Measurements from ENCODE around the gene EEF1A2. TPM values are rescaled to one million over a fixed set of nuclear protein-coding genes. Genes with fewer than 3 reads are reported as not detected.
A peak's percentile ranks its signal among the peaks of the same experiment; 100 is the strongest.

The EEF1A2 gene
- total and polyA plus RNA-seq, 4 donors: 79.9 to 690 (median 431) TPM

GRCh38 chr20:63449796-63450730 is 48.8 kb downstream of the EEF1A2 start:
- no peaks in the 10 kb centered on the region for H3K9me3 ChIP-seq (ENCODE audit: control insufficient read depth, insufficient read depth, low read length)
- 82% methylated on average over 24 of the region's 30 CpGs for WGBS (ENCODE audit: insufficient coverage)

GRCh38 chr20:63449025-63449424 is 49.9 kb downstream of the EEF1A2 start:
- Histone ChIP-seq H3K9me3 (ENCODE audit: control insufficient read depth, insufficient read depth, low read length) (no peaks in the 10 kb centered on the region), H3K4me1 (ENCODE audit: control insufficient read depth, insufficient read depth, low read length) (peaks cover 70% of the 10 kb centered on the region), H3K27ac (ENCODE audit: low read depth, low read length) (no peak overlapping the region), H3K36me3 (ENCODE audit: control insufficient read depth, insufficient read depth, low read length) (peaks cover 37% of the 10 kb centered on the region), H3K4me3 (ENCODE audit: low read depth, low read length) (no peak overlapping the region), H3K27me3 (ENCODE audit: control insufficient read depth, insufficient read depth, low read length) (no peaks in the 10 kb centered on the region)
- 88% methylated on average over 5 of the region's 5 CpGs for WGBS (ENCODE audit: insufficient coverage)
- DNase-seq (ENCODE audit: low read depth in 4 of 6, low spot score in 6 of 6): no peak

More at GRCh38 chr20:63449796-63450730, 48.8 kb downstream of the EEF1A2 start:
- H3K4me3 ChIP-seq (ENCODE audit: low read depth, low read length): no peak overlapping the region
- H3K36me3 ChIP-seq (ENCODE audit: control insufficient read depth, insufficient read depth, low read length): peaks cover 27% of the 10 kb centered on the region
- no peak for DNase-seq (ENCODE audit: low read depth in 4 of 6, low spot score in 6 of 6)
- H3K27me3 ChIP-seq (ENCODE audit: control insufficient read depth, insufficient read depth, low read length): no peaks in the 10 kb centered on the region
- H3K4me1 ChIP-seq (ENCODE audit: control insufficient read depth, insufficient read depth, low read length): peaks cover 77% of the 10 kb centered on the region
- no peak overlapping the region for H3K27ac ChIP-seq (ENCODE audit: low read depth, low read length)

- H3K27ac ChIP-seq (ENCODE audit: low read depth, low read length): no peak overlapping the region
Observed at GRCh38 chr20:63448031-63448430, 50.9 kb downstream of the EEF1A2 start.

GRCh38 chr20:63447320-63447719 is 51.6 kb downstream of the EEF1A2 start:
- 78% methylated on average over 8 of the region's 16 CpGs for WGBS (ENCODE audit: insufficient coverage)
- Histone ChIP-seq H3K9me3 (ENCODE audit: control insufficient read depth, insufficient read depth, low read length) (no peaks in the 10 kb centered on the region), H3K4me1 (ENCODE audit: control insufficient read depth, insufficient read depth, low read length) (peaks cover 54% of the 10 kb centered on the region), H3K27me3 (ENCODE audit: control insufficient read depth, insufficient read depth, low read length) (no peaks in the 10 kb centered on the region), H3K27ac (ENCODE audit: low read depth, low read length) (no peak overlapping the region), H3K36me3 (ENCODE audit: control insufficient read depth, insufficient read depth, low read length) (peaks cover 40% of the 10 kb centered on the region), H3K4me3 (ENCODE audit: low read depth, low read length) (no peak overlapping the region)
- no peak for DNase-seq (ENCODE audit: low read depth in 4 of 6, low spot score in 6 of 6)

More at GRCh38 chr20:63448031-63448430, 50.9 kb downstream of the EEF1A2 start:
- 40% methylated on average over 16 of the region's 18 CpGs for WGBS (ENCODE audit: insufficient coverage)
- H3K4me3 ChIP-seq (ENCODE audit: low read depth, low read length): no peak overlapping the region
- no peaks in the 10 kb centered on the region for H3K9me3 ChIP-seq (ENCODE audit: control insufficient read depth, insufficient read depth, low read length)
- H3K4me1 ChIP-seq (ENCODE audit: control insufficient read depth, insufficient read depth, low read length): peaks cover 60% of the 10 kb centered on the region
- H3K36me3 ChIP-seq (ENCODE audit: control insufficient read depth, insufficient read depth, low read length): peaks cover 43% of the 10 kb centered on the region
- no peaks in the 10 kb centered on the region for H3K27me3 ChIP-seq (ENCODE audit: control insufficient read depth, insufficient read depth, low read length)
- DNase-seq (ENCODE audit: low read depth in 4 of 6, low spot score in 6 of 6): peak in 2 of 6 donors; percentile 56 to 88

GRCh38 chr20:63446216-63447024 is 52.5 kb downstream of the EEF1A2 start:
- Histone ChIP-seq H3K4me1 (ENCODE audit: control insufficient read depth, insufficient read depth, low read length) (peaks cover 51% of the 10 kb centered on the region), H3K9me3 (ENCODE audit: control insufficient read depth, insufficient read depth, low read length) (no peaks in the 10 kb centered on the region), H3K36me3 (ENCODE audit: control insufficient read depth, insufficient read depth, low read length) (peaks cover 32% of the 10 kb centered on the region), H3K4me3 (ENCODE audit: low read depth, low read length) (no peak overlapping the region), H3K27me3 (ENCODE audit: control insufficient read depth, insufficient read depth, low read length) (no peaks in the 10 kb centered on the region), H3K27ac (ENCODE audit: low read depth, low read length) (no peak overlapping the region)
- 37% methylated on average over 22 of the region's 31 CpGs for WGBS (ENCODE audit: insufficient coverage)
- peak in 2 of 6 donors; percentile 75 to 90 for DNase-seq (ENCODE audit: low read depth in 4 of 6, low spot score in 6 of 6)

GRCh38 chr20:63445075-63445734 is 53.7 kb downstream of the EEF1A2 start:
- no peak overlapping the region for H3K27ac ChIP-seq (ENCODE audit: low read depth, low read length)

GRCh38 chr20:63444548-63444947 is 54.3 kb downstream of the EEF1A2 start:
- H3K27ac ChIP-seq (ENCODE audit: low read depth, low read length): no peak overlapping the region
- WGBS (ENCODE audit: insufficient coverage): 96% methylated on average over 24 of the region's 24 CpGs

More at GRCh38 chr20:63445075-63445734, 53.7 kb downstream of the EEF1A2 start:
- peaks cover 50% of the 10 kb centered on the region for H3K4me1 ChIP-seq (ENCODE audit: control insufficient read depth, insufficient read depth, low read length)
- H3K36me3 ChIP-seq (ENCODE audit: control insufficient read depth, insufficient read depth, low read length): peaks cover 43% of the 10 kb centered on the region
- H3K9me3 ChIP-seq (ENCODE audit: control insufficient read depth, insufficient read depth, low read length): no peaks in the 10 kb centered on the region
- H3K27me3 ChIP-seq (ENCODE audit: control insufficient read depth, insufficient read depth, low read length): no peaks in the 10 kb centered on the region
- no peak overlapping the region for H3K4me3 ChIP-seq (ENCODE audit: low read depth, low read length)
- DNase-seq (ENCODE audit: low read depth in 4 of 6, low spot score in 6 of 6): no peak
- 85% methylated on average over 13 of the region's 15 CpGs for WGBS (ENCODE audit: insufficient coverage)

GRCh38 chr20:63443606-63444395 is 55.1 kb downstream of the EEF1A2 start:
- 92% methylated on average over 18 of the region's 25 CpGs for WGBS (ENCODE audit: insufficient coverage)
- no peak overlapping the region for H3K27ac ChIP-seq (ENCODE audit: low read depth, low read length)
- no peak for DNase-seq (ENCODE audit: low read depth in 4 of 6, low spot score in 6 of 6)
- no peak overlapping the region for H3K4me3 ChIP-seq (ENCODE audit: low read depth, low read length)
- peaks cover 49% of the 10 kb centered on the region for H3K4me1 ChIP-seq (ENCODE audit: control insufficient read depth, insufficient read depth, low read length)
- no peaks in the 10 kb centered on the region for H3K9me3 ChIP-seq (ENCODE audit: control insufficient read depth, insufficient read depth, low read length)
- H3K27me3 ChIP-seq (ENCODE audit: control insufficient read depth, insufficient read depth, low read length): no peaks in the 10 kb centered on the region
- H3K36me3 ChIP-seq (ENCODE audit: control insufficient read depth, insufficient read depth, low read length): peaks cover 51% of the 10 kb centered on the region

More at GRCh38 chr20:63444548-63444947, 54.3 kb downstream of the EEF1A2 start:
- Histone ChIP-seq H3K4me3 (ENCODE audit: low read depth, low read length) (no peak overlapping the region), H3K9me3 (ENCODE audit: control insufficient read depth, insufficient read depth, low read length) (no peaks in the 10 kb centered on the region), H3K27me3 (ENCODE audit: control insufficient read depth, insufficient read depth, low read length) (no peaks in the 10 kb centered on the region), H3K4me1 (ENCODE audit: control insufficient read depth, insufficient read depth, low read length) (peaks cover 50% of the 10 kb centered on the region), H3K36me3 (ENCODE audit: control insufficient read depth, insufficient read depth, low read length) (peaks cover 45% of the 10 kb centered on the region)
- DNase-seq (ENCODE audit: low read depth in 4 of 6, low spot score in 6 of 6): no peak
